RWPE2 (cell line): ENCODE data around the gene FRMD6.
A peak's percentile ranks its signal among the peaks of the same experiment; 100 is the strongest.

ENCODE experiments used
- ATAC-seq: fragments of 200-7000 bp; cut with Tn5 transposase; 3 replicates; pipeline ENCODE4 v1.9.1; 2021; ENCODE audit warnings: low read depth
- DNase-seq: peaks from one replicate; pipeline ENCODE4 v3.0.0-alpha.2; 2020; ENCODE audit warnings: low spot score
- H3K27ac ChIP-seq: fragments of 450-650 bp; 2 replicates; pipeline ENCODE4 v1.5.1; 2017; ENCODE audit warnings: mild to moderate bottlenecking; ENCODE audit not compliant: poor library complexity, severe bottlenecking
- H3K27me3 ChIP-seq: fragments of 250-450 bp; sonication (Bioruptor Pico); 2 replicates; pipeline ENCODE4 v1.5.1; 2021; ENCODE audit warnings: mild to moderate bottlenecking, moderate library complexity; ENCODE audit not compliant: insufficient read depth, poor library complexity, severe bottlenecking
- H3K36me3 ChIP-seq: fragments of 250-450 bp; sonication (Bioruptor Pico); 2 replicates; pipeline ENCODE4 v1.5.1; 2020; ENCODE audit warnings: low read depth, mild to moderate bottlenecking, moderate library complexity
- H3K4me1 ChIP-seq: fragments of 250-450 bp; sonication (Bioruptor Pico); 2 replicates; pipeline ENCODE4 v1.5.1; 2021; ENCODE audit warnings: mild to moderate bottlenecking, moderate library complexity; ENCODE audit not compliant: insufficient read depth, poor library complexity, severe bottlenecking
- H3K4me3 ChIP-seq: fragments of 250-450 bp; sonication (Bioruptor Pico); 2 replicates; pipeline ENCODE4 v1.5.1; 2021; ENCODE audit warnings: mild to moderate bottlenecking, moderate library complexity; ENCODE audit not compliant: severe bottlenecking
- H3K9me3 ChIP-seq: fragments of 250-450 bp; sonication (Bioruptor Pico); 2 replicates; pipeline ENCODE4 v1.5.1; 2021; ENCODE audit warnings: mild to moderate bottlenecking, moderate library complexity; ENCODE audit not compliant: severe bottlenecking
- TF ChIP-seq, protein P1 (sequence below): fragments of 450-650 bp; IDR thresholded peaks from one replicate; pipeline ENCODE4 v1.5.1; 2017; ENCODE audit warnings: mild to moderate bottlenecking, moderate library complexity; ENCODE audit not compliant: poor library complexity, severe bottlenecking

Gene FRMD6

DNA sequence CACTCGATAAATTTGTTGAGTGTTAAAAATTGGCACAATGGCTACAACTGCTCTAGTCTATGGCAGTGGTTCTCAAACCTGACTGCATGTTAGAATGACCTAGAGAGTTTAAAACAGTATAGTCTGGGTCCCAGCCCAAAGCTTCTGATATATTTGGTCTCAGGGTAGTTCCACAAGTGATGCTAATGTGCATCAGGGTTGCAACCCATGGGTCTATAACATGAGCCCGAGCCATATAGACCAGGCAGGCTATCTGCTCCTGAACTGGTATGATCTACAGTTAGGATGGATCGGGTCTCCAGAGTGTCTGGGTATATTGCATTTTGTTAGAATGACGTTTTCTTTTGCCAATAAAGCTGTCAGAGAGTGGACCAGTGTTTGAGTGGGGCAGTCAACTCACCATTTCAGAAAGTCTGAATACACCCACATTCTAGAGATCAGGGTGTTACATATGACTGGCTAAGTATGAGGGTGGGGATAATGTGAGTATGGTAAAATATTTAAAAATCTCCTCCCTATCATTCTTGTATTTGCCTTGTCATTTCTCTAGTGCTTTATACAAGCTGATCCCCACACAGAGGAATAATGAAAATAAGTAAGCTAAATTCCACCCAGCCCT, 80.9 kb downstream of the FRMD6 start:
- peak; percentile 39 for ATAC-seq
- H3K36me3 ChIP-seq: peaks cover 31% of the 10 kb centered on the region
- DNase-seq: no peak
- TF ChIP-seq, protein P1, sequence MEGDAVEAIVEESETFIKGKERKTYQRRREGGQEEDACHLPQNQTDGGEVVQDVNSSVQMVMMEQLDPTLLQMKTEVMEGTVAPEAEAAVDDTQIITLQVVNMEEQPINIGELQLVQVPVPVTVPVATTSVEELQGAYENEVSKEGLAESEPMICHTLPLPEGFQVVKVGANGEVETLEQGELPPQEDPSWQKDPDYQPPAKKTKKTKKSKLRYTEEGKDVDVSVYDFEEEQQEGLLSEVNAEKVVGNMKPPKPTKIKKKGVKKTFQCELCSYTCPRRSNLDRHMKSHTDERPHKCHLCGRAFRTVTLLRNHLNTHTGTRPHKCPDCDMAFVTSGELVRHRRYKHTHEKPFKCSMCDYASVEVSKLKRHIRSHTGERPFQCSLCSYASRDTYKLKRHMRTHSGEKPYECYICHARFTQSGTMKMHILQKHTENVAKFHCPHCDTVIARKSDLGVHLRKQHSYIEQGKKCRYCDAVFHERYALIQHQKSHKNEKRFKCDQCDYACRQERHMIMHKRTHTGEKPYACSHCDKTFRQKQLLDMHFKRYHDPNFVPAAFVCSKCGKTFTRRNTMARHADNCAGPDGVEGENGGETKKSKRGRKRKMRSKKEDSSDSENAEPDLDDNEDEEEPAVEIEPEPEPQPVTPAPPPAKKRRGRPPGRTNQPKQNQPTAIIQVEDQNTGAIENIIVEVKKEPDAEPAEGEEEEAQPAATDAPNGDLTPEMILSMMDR: no peak
- H3K27me3 ChIP-seq: no peaks in the 10 kb centered on the region
- H3K9me3 ChIP-seq: no peaks in the 10 kb centered on the region
- H3K4me3 ChIP-seq: no peak overlapping the region
- no peaks in the 10 kb centered on the region for H3K4me1 ChIP-seq
- H3K27ac ChIP-seq: no peak overlapping the region

GRCh38 chr14:51733147-51733546, 81.4 kb downstream of the FRMD6 start:
- Histone ChIP-seq H3K9me3 (no peaks in the 10 kb centered on the region), H3K4me3 (no peak overlapping the region), H3K27me3 (no peaks in the 10 kb centered on the region), H3K36me3 (peaks cover 25% of the 10 kb centered on the region), H3K4me1 (no peaks in the 10 kb centered on the region), H3K27ac (no peak overlapping the region)
- DNase-seq (no peak), ATAC-seq (no peak; the same call in 2 of the 3 replicates)
- TF ChIP-seq, protein P1: no peak

DNA sequence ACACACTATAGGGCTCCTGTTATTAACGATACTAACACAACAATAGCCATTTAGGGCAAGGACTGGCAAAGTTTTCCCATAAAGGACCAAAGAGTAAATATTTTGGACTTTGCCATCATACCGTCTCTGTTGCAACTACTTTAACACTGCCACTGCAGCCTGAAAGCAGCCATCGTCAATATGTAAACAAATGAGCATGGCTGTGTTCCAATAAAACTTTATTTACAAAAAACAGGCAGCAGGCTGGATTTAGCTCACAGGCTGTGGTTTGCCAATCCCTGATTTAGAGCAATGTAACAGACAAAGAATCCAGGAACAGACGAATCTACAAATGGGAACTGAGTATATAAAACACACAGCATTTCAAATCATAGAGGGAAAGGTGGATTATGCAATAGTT, 84.1 kb downstream of the FRMD6 start:
- Histone ChIP-seq H3K27ac (no peak overlapping the region), H3K4me3 (no peak overlapping the region), H3K4me1 (no peaks in the 10 kb centered on the region), H3K27me3 (no peaks in the 10 kb centered on the region), H3K36me3 (no peaks in the 10 kb centered on the region), H3K9me3 (no peaks in the 10 kb centered on the region)
- TF ChIP-seq, protein P1: no peak
- ATAC-seq (no peak), DNase-seq (no peak)

GRCh38 chr14:51738754-51739153, 87.0 kb downstream of the FRMD6 start:
- TF ChIP-seq, protein P1: no peak
- Histone ChIP-seq H3K27ac (no peak overlapping the region), H3K9me3 (no peaks in the 10 kb centered on the region), H3K36me3 (no peaks in the 10 kb centered on the region), H3K4me3 (no peak overlapping the region), H3K4me1 (no peaks in the 10 kb centered on the region), H3K27me3 (no peaks in the 10 kb centered on the region)
- peak; percentile 62 for ATAC-seq
- no peak for DNase-seq

- H3K27ac ChIP-seq: no peak overlapping the region
- no peak for ATAC-seq
- H3K4me3 ChIP-seq: no peak overlapping the region
- no peaks in the 10 kb centered on the region for H3K36me3 ChIP-seq
- no peaks in the 10 kb centered on the region for H3K9me3 ChIP-seq
- no peaks in the 10 kb centered on the region for H3K4me1 ChIP-seq
- H3K27me3 ChIP-seq: no peaks in the 10 kb centered on the region
- DNase-seq: no peak
- TF ChIP-seq, protein P1: no peak
Observed at GRCh38 chr14:51743588-51744000, 91.9 kb downstream of the FRMD6 start.
